Endothelial cell of umbilical vein (primary cell): ENCODE data around the gene KAZN. TPM values are rescaled to one million over a fixed set of nuclear protein-coding genes. Genes with fewer than 3 reads are reported as not detected.

Experiments
- BruUV-seq: library from RNA; stranded (reverse); fragments of 400-500 nt; replicated peaks from 2 replicates; lab custom pipeline; 2021; lab: Mats Ljungman, UMichigan
- CTCF ChIA-PET: fragments of 300-600, 350-600 bp; sonication (Branson Sonifier 250); formaldehyde crosslinking; loops from one replicate; lab custom pipeline; 2021; ENCODE audit warnings: antibody characterized with exemption, inconsistent platforms; lab: Charles Lee
- POLR2A ChIA-PET: fragments of 300-600, 350-600 bp; sonication (Branson Sonifier 250); formaldehyde crosslinking; loops from one replicate; lab custom pipeline; 2021; ENCODE audit warnings: antibody characterized with exemption, inconsistent platforms; lab: Charles Lee
- DNase-seq: peaks from one replicate; pipeline ENCODE4 v3.0.0-alpha.2; 2011; ENCODE audit warnings: low read depth, low spot score
- FAIRE-seq: peaks from 2 replicates; lab custom pipeline; 2011; peaks lifted over from hg19 to GRCh38; lab: Jason Lieb, UNC
- H2AFZ ChIP-seq: 2 replicates; pipeline ENCODE4 v1.6.0; 2012; ENCODE audit warnings: low read depth, low read length, control low read depth, inconsistent platforms
- H3K27ac ChIP-seq: 2 replicates; pipeline ENCODE4 v1.5.1; 2011; ENCODE audit warnings: low read depth, mild to moderate bottlenecking, control low read depth, low read length, moderate library complexity; ENCODE audit not compliant: insufficient read depth
- H3K27me3 ChIP-seq, 2 experiments: 2 replicates each; pipeline versions ENCODE4 v1.6.0 to v1.6.1; 2011; ENCODE audit warnings: low read length in 2 of 2, mixed read lengths in 1 of 2; ENCODE audit not compliant: control insufficient read depth in 2 of 2, insufficient read depth in 2 of 2
- H3K36me3 ChIP-seq, 2 experiments: 2 replicates in 1 of 2; 3 replicates in 1 of 2; pipeline ENCODE4 v1.5.1; 2011; ENCODE audit warnings: low read length in 2 of 2, mild to moderate bottlenecking in 1 of 2, moderate library complexity in 1 of 2; ENCODE audit not compliant: control insufficient read depth in 2 of 2, insufficient read depth in 2 of 2; ENCODE audit errors: extremely low read depth in 1 of 2
- H3K4me1 ChIP-seq: 3 replicates; pipeline ENCODE4 v1.5.1; 2011; ENCODE audit warnings: mild to moderate bottlenecking, low read length; ENCODE audit not compliant: control insufficient read depth, insufficient read depth; ENCODE audit errors: extremely low read depth
- H3K4me2 ChIP-seq: 2 replicates; pipeline ENCODE4 v1.6.1; 2011; ENCODE audit warnings: low read length, control low read depth, mixed read lengths; ENCODE audit not compliant: insufficient read depth
- H3K4me3 ChIP-seq, 3 experiments: fragments of 200-600 bp in 1 of 3; sonication (generic), shearing (Covaris generic) in 1 of 3; replicated peaks in 1 of 3; 2 replicates each; pipeline ENCODE4 v1.5.1; 2011 to 2016; ENCODE audit warnings: control low read depth in 3 of 3, low read length in 3 of 3, mild to moderate bottlenecking in 2 of 3, inconsistent platforms in 1 of 3, low read depth in 1 of 3, moderate library complexity in 1 of 3; ENCODE audit not compliant: insufficient read depth in 1 of 3
- H3K79me2 ChIP-seq: 2 replicates; pipeline ENCODE4 v1.6.0; 2012; ENCODE audit warnings: low read length, inconsistent platforms; ENCODE audit not compliant: control insufficient read depth, insufficient read depth
- H3K9ac ChIP-seq: replicated peaks from 2 replicates; pipeline ENCODE3; 2011; ENCODE audit warnings: low read length, control low read depth; ENCODE audit not compliant: insufficient read depth; ENCODE audit errors: extremely low read depth
- H3K9me1 ChIP-seq: replicated peaks from 3 replicates; pipeline ENCODE4 v1.6.0; 2011; ENCODE audit warnings: mild to moderate bottlenecking, low read length; ENCODE audit not compliant: control insufficient read depth, insufficient read depth; ENCODE audit errors: extremely low read depth
- H3K9me3 ChIP-seq: replicated peaks from 2 replicates; pipeline ENCODE4 v1.5.1; 2012; ENCODE audit warnings: low read length, inconsistent platforms; ENCODE audit not compliant: control insufficient read depth, insufficient read depth
- H4K20me1 ChIP-seq: replicated peaks from 2 replicates; pipeline ENCODE3; 2011; ENCODE audit warnings: mild to moderate bottlenecking, low read length; ENCODE audit not compliant: control insufficient read depth, insufficient read depth; ENCODE audit errors: extremely low read depth
- CTCF ChIP-seq, 2 donors: IDR thresholded peaks; 1 replicate in 1 of 2; 2 replicates in 1 of 2; pipeline ENCODE4 v1.5.1; 2011; ENCODE audit warnings: low read length in 2 of 2, mild to moderate bottlenecking in 2 of 2, moderate library complexity in 2 of 2, control low read depth in 1 of 2, inconsistent platforms in 1 of 2, low read depth in 1 of 2; ENCODE audit not compliant: insufficient read depth in 1 of 2; ENCODE audit errors: extremely low read depth in 1 of 2
- EZH2 ChIP-seq: IDR thresholded peaks from 2 replicates; pipeline ENCODE4 v1.6.1; 2012; ENCODE audit warnings: borderline replicate concordance, low read depth, mild to moderate bottlenecking, moderate library complexity, low read length, inconsistent platforms; ENCODE audit not compliant: severe bottlenecking
- FOS ChIP-seq: IDR thresholded peaks from 2 replicates; pipeline ENCODE4 v1.6.1; 2011; ENCODE audit warnings: mild to moderate bottlenecking, low read length, moderate library complexity, borderline replicate concordance; ENCODE audit not compliant: insufficient read depth
- GATA2 ChIP-seq: IDR thresholded peaks from 2 replicates; pipeline ENCODE4 v1.7.0; 2011; ENCODE audit warnings: low read depth, mild to moderate bottlenecking, moderate library complexity, mixed read lengths, low read length; ENCODE audit not compliant: insufficient read length, insufficient read depth
- JUN ChIP-seq: IDR thresholded peaks from 2 replicates; pipeline ENCODE4 v1.6.1; 2011; ENCODE audit warnings: borderline replicate concordance, low read depth; ENCODE audit not compliant: insufficient read length, insufficient read depth
- MYC ChIP-seq: IDR thresholded peaks from one replicate; pipeline ENCODE4 v1.6.1; 2011; ENCODE audit warnings: mild to moderate bottlenecking, low read depth, low read length
- POLR2A ChIP-seq: IDR thresholded peaks from 2 replicates; pipeline ENCODE4 v1.6.1; 2012; ENCODE audit warnings: low read depth, mild to moderate bottlenecking, control low read depth, low read length
- POLR2AphosphoS5 ChIP-seq: IDR thresholded peaks from 2 replicates; pipeline ENCODE4 v1.6.1; 2012; ENCODE audit warnings: low read depth, mild to moderate bottlenecking, control low read depth, low read length, moderate library complexity; ENCODE audit not compliant: insufficient read depth
- dilution Hi-C: fragments of 300-500 bp; cut with MboI; formaldehyde crosslinking; loops from one replicate; pipeline ENCODE4 v1.15.0; 2019; ENCODE audit warnings: low sequenced_read_pairs; ENCODE audit not compliant: extremely low pct_ligation_motif_present
- intact Hi-C: fragments of 100-400 bp; cut with micrococcal nuclease; formaldehyde crosslinking; loops from one replicate; pipeline ENCODE4 v1.10.0; 2022
- polyA plus RNA-seq, 4 experiments: library from polyadenylated mRNA; depleted of rRNA in 3 of 4; stranded (reverse) in 3 of 4; unstranded in 1 of 4; fragments of >200 nt; gene quantifications; 2 replicates each; pipeline versions ENCODE4 v1.2.1 to v1.2.3, GENCODE V29; 2011 to 2012; ENCODE audit warnings: missing spikeins in 1 of 4
- total RNA-seq: library from RNA; stranded (reverse); gene quantifications from 2 replicates; pipeline ENCODE4 v1.2.3, GENCODE V29; 2021
- TF ChIP-seq, protein P1 (sequence below): IDR thresholded peaks from 2 replicates; pipeline ENCODE4 v1.6.1; 2011; ENCODE audit not compliant: insufficient read depth, insufficient read length

Gene KAZN
- total and polyA plus RNA-seq, 2 donors (not counting 3 experiments of a cell fraction or from before 2014, with no cell fraction given), result 1.6 to 5.8 TPM

GRCh38 chr1:14993414-14993813, 394.9 kb downstream of the KAZN start:
- Histone ChIP-seq H3K9me3 (no peaks in the 10 kb centered on the region), H3K27me3 (no peaks in the 10 kb centered on the region), H3K79me2 (no peaks in the 10 kb centered on the region), H2AFZ (no peak overlapping the region), H3K9ac (no peak overlapping the region), H3K27ac (no peak overlapping the region), H4K20me1 (no peaks in the 10 kb centered on the region), H3K4me2 (no peak overlapping the region), H3K4me3 (no peak overlapping the region), H3K4me1 (peaks cover 4% of the 10 kb centered on the region), H3K36me3 (no peaks in the 10 kb centered on the region), H3K9me1 (no peaks in the 10 kb centered on the region)
- ChIA-PET CTCF (no interaction called here), POLR2A (no interaction called here)
- FAIRE-seq (no peak), DNase-seq (no peak)
- TF ChIP-seq, protein P1, sequence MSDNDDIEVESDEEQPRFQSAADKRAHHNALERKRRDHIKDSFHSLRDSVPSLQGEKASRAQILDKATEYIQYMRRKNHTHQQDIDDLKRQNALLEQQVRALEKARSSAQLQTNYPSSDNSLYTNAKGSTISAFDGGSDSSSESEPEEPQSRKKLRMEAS, result no peak
- TF ChIP-seq POLR2A (no peak), CTCF (IDR thresholded peaks at IDR 0.05; ENCODE audit: extremely low read depth in 1 of 2, insufficient read depth in 1 of 2, low read depth in 1 of 2, low read length in 2 of 2) (no peak), EZH2 (no peak), FOS (no peak), MYC (no peak), POLR2AphosphoS5 (no peak), GATA2 (no peak), JUN (no peak)
- intact Hi-C loops, result no loop called here
- dilution Hi-C loops, result no loop called here
- no TSS peak for BruUV-seq
